Large intestine (tissue), 3 donors: Measurements from ENCODE around the gene MEX3A. TPM values are rescaled to one million over a fixed set of nuclear protein-coding genes. Genes with fewer than 3 reads are reported as not detected.
"Not testable (repeated sequence)": the region's sequence is repeated elsewhere in the genome, so short reads cannot be mapped to it uniquely, and the experiment has no call there.

Source experiments
- DNase-seq, 2 donors: peaks; one replicate each; pipeline versions ENCODE4 v3.0.0 to v3.0.0-alpha.2; 2013
- H3K27ac ChIP-seq: one replicate; pipeline ENCODE4 v1.5.1; 2013; ENCODE audit warnings: low read length
- H3K27me3 ChIP-seq: 2 replicates; pipeline ENCODE4 v1.6.1; 2013; ENCODE audit warnings: low read length; ENCODE audit not compliant: control insufficient read depth, insufficient read depth
- H3K36me3 ChIP-seq: 2 replicates; pipeline ENCODE4 v1.6.1; 2013; ENCODE audit warnings: low read length; ENCODE audit not compliant: control insufficient read depth, insufficient read depth
- H3K4me1 ChIP-seq: one replicate; pipeline ENCODE4 v1.6.1; 2013; ENCODE audit warnings: low read length; ENCODE audit not compliant: control insufficient read depth, insufficient read depth
- H3K4me3 ChIP-seq: one replicate; pipeline ENCODE4 v1.5.1; 2013; ENCODE audit warnings: low read length
- H3K9me3 ChIP-seq: one replicate; pipeline ENCODE4 v1.6.1; 2013; ENCODE audit warnings: mild to moderate bottlenecking, low read depth, low read length, moderate library complexity; ENCODE audit not compliant: control insufficient read depth
- WGBS: methylation state at CpG from one replicate; pipeline ENCODE4 v1.1.5; 2013; ENCODE audit warnings: low lambda C conversion rate; ENCODE audit not compliant: insufficient coverage; 5-methylcytosine and 5-hydroxymethylcytosine counted together
- polyA plus RNA-seq: library from polyadenylated mRNA; unstranded; fragments of 120-200 nt; gene quantifications from one replicate; pipeline ENCODE4 v1.2.1, GENCODE V29; 2013

MEX3A gene
- polyA plus RNA-seq, 1 donor = 8.4 TPM

- peaks cover 13% of the 10 kb centered on the region for H3K36me3 ChIP-seq
- H3K27ac ChIP-seq = peak overlapping the region; percentile 80
- no peak overlapping the region for H3K4me3 ChIP-seq
- peak in 1 of 2 donors; percentile 62 for DNase-seq
- 90% methylated on average over 3 of the region's 17 CpGs for WGBS
- no peaks in the 10 kb centered on the region for H3K9me3 ChIP-seq
- no peaks in the 10 kb centered on the region for H3K27me3 ChIP-seq
- peaks cover 86% of the 10 kb centered on the region for H3K4me1 ChIP-seq
Observed at GRCh38 chr1:156124557-156125483, 42.6 kb upstream of the MEX3A start.

DNA sequence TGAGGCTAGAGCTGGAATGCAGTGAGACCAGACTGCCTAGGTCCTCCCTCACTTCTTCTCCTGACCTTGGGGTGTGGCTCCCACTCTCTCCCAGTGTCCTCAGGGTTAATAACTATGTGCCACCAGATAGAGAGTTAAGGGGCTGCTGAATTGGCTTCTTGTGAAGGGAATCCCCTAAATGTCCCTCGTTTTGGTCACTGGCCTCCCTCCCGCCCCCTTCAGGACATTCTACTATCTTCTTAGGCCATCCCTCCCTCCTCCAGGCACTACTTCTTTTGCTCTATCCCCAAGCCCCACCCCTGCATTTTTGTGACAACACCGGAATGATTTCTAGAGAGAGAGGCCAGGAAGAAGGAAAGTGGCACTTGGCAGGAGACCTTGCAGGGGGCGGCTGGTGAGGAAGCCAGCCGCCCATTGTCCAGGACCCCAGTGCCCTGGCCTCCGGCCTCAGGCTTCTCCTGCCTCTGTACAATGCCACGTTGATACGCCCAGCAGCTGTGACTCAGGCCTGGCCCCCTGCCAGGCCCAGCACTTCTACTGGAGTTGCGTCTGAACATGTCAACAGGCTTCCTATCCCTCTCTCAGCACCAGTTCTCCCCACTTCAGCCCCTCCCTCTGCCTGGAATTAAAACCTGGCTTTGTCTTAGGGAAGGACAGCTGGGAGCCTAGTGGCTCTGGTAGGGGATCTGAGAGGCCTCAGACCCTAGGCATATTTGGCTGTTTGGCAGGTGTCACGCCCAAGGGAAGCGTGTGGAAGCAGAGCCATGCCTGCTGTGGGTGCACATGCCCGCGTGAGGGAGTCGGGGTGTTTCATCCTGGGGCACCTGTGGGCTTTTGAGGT is 41.3 kb upstream of the MEX3A start:
- H3K27ac ChIP-seq = peak overlapping the region; percentile 93
- H3K4me3 ChIP-seq = no peak overlapping the region
- H3K9me3 ChIP-seq = no peaks in the 10 kb centered on the region
- peaks cover 84% of the 10 kb centered on the region for H3K4me1 ChIP-seq
- WGBS = no CpG with 5 or more reads among the region's 14 CpGs
- H3K36me3 ChIP-seq = peaks cover 13% of the 10 kb centered on the region
- DNase-seq = peak; percentile 97
- no peaks in the 10 kb centered on the region for H3K27me3 ChIP-seq

- Histone ChIP-seq H3K27me3 (no peaks in the 10 kb centered on the region), H3K27ac (peak overlapping the region; percentile 93), H3K9me3 (no peaks in the 10 kb centered on the region), H3K36me3 (peaks cover 13% of the 10 kb centered on the region), H3K4me1 (peaks cover 84% of the 10 kb centered on the region), H3K4me3 (no peak overlapping the region)
- no CpG with 5 or more reads among the region's 14 CpGs for WGBS
- DNase-seq = no peak
Observed at GRCh38 chr1:156122519-156123355, 40.5 kb upstream of the MEX3A start.

DNA sequence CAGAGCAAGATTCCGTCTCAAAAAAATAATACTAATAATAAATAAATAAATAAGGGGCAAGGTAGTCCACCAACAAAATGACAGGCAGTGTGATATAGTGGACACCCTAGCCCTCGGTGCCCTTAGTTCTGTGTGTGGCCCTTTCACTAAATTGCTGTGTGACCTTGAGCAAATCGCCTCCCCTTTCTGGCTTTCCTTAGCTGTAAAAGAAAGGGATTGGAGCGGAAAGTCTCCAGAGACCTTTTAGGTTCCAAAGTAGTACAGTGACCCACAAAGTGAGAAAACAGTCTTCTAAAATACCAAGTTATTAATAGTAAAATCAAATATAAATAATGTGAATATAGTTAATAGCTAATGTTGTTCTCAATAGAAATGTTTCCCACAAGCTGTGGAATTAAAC is 39.8 kb upstream of the MEX3A start:
- no peaks in the 10 kb centered on the region for H3K27me3 ChIP-seq
- peaks cover 13% of the 10 kb centered on the region for H3K36me3 ChIP-seq
- DNase-seq = no peak
- WGBS = no CpG with 5 or more reads among the region's 4 CpGs
- peak overlapping the region; percentile 93 for H3K27ac ChIP-seq
- no peak overlapping the region for H3K4me3 ChIP-seq
- peaks cover 87% of the 10 kb centered on the region for H3K4me1 ChIP-seq
- no peaks in the 10 kb centered on the region for H3K9me3 ChIP-seq

DNA sequence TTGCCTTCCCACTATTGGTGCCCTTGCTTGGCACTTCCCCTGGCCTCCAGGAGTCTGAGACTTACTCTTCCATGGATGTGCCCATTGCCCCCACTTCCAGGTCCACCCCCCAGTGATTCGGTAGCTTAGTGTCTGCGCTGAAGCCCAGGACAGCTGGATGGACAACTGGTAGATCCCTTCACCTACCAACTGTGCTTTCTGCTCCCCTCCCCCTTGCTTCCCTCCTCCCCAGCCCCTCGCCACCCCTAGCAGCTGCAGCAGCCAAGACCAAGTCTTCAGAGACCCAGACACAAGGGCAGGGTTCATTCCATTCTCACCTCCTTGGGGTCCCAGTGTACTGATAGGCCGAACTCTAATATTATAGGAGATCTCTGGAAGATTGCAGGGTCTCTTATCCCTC is 39.2 kb upstream of the MEX3A start:
- no CpG with 5 or more reads among the region's 4 CpGs for WGBS
- H3K4me3 ChIP-seq = no peak overlapping the region
- H3K9me3 ChIP-seq = no peaks in the 10 kb centered on the region
- peaks cover 13% of the 10 kb centered on the region for H3K36me3 ChIP-seq
- H3K27ac ChIP-seq = no peak overlapping the region
- H3K4me1 ChIP-seq = peaks cover 85% of the 10 kb centered on the region
- no peaks in the 10 kb centered on the region for H3K27me3 ChIP-seq
- no peak for DNase-seq

GRCh38 chr1:156121005-156121404 is 38.7 kb upstream of the MEX3A start:
- Histone ChIP-seq H3K4me1 (peaks cover 83% of the 10 kb centered on the region), H3K36me3 (peaks cover 13% of the 10 kb centered on the region)
- H3K9me3 ChIP-seq, H3K27me3 ChIP-seq, DNase-seq, H3K4me3 ChIP-seq, H3K27ac ChIP-seq: not testable (repeated sequence)
- WGBS = no CpG with 5 or more reads among the region's 4 CpGs

GRCh38 chr1:156120318-156120717 is 38.1 kb upstream of the MEX3A start:
- no peaks in the 10 kb centered on the region for H3K9me3 ChIP-seq
- no peak for DNase-seq
- H3K27me3 ChIP-seq = no peaks in the 10 kb centered on the region
- peaks cover 81% of the 10 kb centered on the region for H3K4me1 ChIP-seq
- H3K27ac ChIP-seq = peak overlapping the region; percentile 19
- peaks cover 13% of the 10 kb centered on the region for H3K36me3 ChIP-seq
- no CpG with 5 or more reads among the region's 3 CpGs for WGBS
- H3K4me3 ChIP-seq = no peak overlapping the region

GRCh38 chr1:156119503-156120209 is 37.4 kb upstream of the MEX3A start:
- no peaks in the 10 kb centered on the region for H3K27me3 ChIP-seq
- peaks cover 77% of the 10 kb centered on the region for H3K4me1 ChIP-seq
- peak in 1 of 2 donors; percentile 70 for DNase-seq
- H3K36me3 ChIP-seq = peaks cover 13% of the 10 kb centered on the region
- H3K4me3 ChIP-seq = no peak overlapping the region
- no CpG with 5 or more reads among the region's 3 CpGs for WGBS
- no peaks in the 10 kb centered on the region for H3K9me3 ChIP-seq
- H3K27ac ChIP-seq = peak overlapping the region; percentile 19

- H3K27ac ChIP-seq = peak overlapping the region; percentile 68
- H3K9me3 ChIP-seq = no peaks in the 10 kb centered on the region
- H3K27me3 ChIP-seq = no peaks in the 10 kb centered on the region
- H3K4me3 ChIP-seq = peak overlapping the region; percentile 16
- peak in 1 of 2 donors; percentile 85 for DNase-seq
- no CpG with 5 or more reads among the region's 8 CpGs for WGBS
- peaks cover 77% of the 10 kb centered on the region for H3K4me1 ChIP-seq
- H3K36me3 ChIP-seq = peaks cover 13% of the 10 kb centered on the region
Observed at GRCh38 chr1:156118177-156118868, 36.1 kb upstream of the MEX3A start.
